Embryonic facial prominence (tissue), 1 donor: ENCODE results near the gene STAB2.

Experiments used
- DNase-seq: peaks from one replicate; pipeline ENCODE4 v3.0.0-alpha.2; 2016; ENCODE audit errors: extremely low spot score

STAB2 gene

DNA sequence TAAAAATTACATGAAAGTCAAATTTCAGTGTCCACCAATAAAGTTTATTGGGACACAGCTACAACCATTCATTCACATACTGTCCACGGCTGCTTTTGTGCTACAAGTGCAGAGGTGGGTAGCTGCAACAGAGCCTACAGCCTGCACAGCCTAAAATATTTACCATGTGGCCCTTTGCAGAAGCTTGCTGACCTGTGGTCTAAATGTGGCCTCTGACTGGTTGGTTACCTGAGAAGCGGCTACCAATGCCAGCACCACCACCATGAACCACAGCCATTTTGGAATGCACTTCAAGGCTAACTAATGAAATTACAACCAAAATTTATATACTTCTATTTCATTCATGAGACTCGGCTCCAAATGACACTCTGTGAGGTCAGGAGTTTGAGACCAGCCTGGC, 195.3 kb downstream of the STAB2 start:
- DNase-seq: no peak

DNA sequence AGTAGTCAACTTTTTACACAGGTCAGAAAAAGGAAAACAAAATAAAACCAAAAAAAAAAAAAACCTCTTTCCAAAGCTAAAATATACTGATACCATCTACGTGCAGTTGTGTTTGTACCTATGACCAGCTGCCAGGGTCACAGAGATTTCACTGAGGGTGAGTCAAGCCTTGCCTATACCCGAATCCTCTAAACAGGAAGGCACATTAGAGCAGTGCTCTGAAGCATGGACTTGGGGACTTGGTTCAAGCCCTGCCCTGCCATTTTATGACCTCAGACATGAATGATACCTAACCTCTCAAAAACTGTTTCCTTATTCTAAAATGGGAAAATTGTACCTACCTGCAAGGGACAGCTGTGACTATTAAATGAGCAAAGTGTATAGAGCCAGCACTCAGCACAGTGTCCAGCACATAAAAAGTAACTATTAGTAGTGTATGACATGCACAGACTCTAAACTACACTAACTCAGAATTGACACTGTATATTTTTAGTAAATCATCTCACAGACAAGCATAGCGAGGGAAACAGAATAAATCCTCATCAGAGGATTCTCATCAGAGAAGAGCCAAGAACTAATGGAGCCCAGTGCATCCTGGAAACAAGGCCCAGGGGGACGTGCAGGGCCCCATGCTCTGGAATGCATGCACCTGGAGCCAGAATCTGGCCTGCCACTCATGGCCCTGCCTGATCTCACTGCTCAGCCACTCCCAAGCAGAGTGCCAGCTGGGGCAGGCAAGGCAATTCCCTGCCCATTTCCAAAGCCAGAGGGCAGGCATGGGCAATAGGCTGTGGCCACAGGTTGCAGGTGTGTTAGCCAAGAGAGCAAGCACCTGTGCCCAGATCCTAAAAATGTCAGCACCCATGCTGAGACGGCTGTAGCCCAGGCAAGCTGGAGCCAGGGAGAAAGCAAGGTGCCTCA, 196.9 kb downstream of the STAB2 start:
- no peak for DNase-seq

DNA sequence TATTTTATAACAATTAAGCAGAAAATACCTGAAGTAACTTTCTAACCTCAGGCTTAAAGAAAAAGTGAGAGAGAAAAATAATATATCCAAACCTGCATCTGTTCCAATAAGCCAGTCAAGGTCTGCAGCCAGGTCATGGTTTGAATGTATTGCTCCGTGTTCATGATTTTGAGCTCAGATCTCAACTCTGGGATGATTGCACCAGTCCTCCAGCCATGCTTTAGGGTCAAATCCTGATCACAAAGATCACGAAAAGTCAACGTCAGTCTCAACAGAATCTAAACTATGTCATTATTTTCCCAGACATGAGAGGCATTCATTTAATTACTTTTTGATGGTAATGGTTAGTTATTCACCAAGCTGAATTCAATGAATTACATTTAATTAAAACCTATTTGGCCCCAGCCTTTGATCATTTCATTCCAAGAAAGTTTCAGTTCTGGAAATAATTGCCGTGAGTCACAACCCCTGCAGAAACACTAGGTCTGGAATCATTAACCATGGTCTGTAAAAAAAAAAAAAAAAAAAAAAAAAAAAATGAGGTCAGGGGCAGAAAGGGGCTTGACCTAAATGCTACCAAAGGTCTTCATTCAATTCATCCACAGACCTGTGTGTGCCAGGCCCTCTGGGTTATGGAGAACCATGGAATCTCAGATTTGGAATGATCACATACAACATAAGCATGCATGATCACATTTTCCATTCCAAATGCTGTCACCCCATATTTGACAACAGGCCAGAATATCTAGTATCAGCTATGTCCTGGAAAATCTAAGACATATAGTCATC, 198.4 kb downstream of the STAB2 start:
- DNase-seq: no peak

DNA sequence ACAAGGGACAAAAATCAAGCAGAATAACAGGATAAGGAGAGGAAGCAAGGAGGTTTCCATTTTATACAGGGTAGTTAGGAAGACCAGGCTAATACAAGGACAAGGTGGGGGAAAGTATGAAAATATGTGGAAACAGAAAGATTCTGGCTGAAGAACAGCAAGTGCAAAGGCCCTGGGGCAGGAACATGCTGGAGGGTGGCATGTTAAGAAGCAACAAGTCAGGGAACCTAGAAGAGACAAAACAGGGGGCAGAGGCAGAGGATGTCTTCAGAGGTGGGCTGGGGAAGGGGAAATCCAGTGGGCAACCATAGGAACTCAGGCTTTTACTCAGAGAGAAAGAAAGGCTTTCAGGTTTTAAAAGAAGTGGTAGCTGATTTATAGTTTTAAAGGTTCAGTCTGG, 199.1 kb downstream of the STAB2 start:
- DNase-seq: no peak

DNA sequence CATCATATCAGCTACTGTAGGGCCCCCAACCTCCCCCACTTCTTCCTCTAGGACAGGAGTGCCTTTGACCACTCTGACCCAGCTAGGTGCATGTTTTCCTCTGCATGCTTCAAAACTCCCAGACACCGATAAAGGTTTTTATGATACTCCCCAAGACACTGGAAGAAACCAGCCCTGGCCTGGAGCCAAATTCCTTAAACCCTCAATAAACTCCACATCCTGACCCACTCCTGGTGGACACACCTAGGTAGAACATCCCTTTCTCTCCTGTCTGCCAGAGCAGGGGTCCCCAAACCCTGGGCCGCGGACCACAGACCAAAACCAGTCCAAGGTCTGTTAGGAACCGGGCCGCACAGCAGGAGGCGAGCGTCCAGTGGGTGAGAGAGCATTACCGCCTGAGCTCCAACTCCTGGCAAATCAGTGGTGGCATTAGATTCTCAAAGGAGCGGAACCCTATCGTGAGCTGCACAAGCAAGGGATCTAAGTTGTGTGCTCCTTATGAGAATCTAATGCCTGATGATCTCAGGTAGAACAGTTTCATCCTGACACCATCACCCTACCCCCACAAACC, 204.4 kb downstream of the STAB2 start:
- DNase-seq: no peak

DNA sequence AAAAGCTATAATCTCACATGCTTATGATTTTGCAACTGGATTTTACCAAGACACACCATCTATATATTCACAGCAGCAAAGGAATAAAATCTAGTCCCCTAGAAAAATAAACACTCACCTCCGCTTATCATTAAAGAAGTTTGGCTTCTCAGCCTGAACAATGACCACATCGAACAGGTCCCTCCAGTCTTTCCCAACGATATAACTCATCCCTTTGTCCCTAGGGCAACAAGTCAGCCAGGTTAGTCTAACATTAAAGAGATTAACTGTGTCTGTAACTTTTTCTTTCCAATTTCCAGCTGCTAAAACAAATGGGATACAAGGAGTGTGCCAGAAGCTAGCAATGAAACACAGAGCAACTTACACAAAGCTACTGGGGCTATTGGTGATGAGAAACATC, 206.0 kb downstream of the STAB2 start:
- DNase-seq: no peak

DNA sequence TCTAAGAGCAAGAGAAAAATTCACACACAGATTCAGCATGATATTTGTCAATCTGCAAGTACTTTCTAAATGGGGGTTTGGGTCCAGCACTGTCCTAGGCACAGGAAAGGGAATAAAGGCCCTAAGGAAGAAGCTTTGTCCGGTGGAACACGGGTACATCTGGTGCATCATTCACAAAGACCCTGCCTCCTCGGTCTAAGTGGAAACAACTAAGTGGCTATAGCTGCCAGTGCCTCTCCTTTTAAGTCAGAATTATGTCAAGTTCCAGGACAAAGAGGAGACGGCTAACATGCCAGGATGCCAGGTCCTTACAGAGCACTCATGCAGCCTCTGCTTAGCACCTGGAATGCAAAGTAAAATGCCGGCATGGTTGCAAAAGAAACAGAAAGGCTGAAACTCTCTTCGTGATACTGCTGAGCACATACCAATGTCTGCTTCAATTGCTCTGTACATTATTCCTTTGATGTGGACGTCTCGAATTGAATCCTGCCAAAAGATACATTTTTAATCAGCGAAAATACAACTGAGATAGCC, 206.5 kb downstream of the STAB2 start:
- DNase-seq: no peak

DNA sequence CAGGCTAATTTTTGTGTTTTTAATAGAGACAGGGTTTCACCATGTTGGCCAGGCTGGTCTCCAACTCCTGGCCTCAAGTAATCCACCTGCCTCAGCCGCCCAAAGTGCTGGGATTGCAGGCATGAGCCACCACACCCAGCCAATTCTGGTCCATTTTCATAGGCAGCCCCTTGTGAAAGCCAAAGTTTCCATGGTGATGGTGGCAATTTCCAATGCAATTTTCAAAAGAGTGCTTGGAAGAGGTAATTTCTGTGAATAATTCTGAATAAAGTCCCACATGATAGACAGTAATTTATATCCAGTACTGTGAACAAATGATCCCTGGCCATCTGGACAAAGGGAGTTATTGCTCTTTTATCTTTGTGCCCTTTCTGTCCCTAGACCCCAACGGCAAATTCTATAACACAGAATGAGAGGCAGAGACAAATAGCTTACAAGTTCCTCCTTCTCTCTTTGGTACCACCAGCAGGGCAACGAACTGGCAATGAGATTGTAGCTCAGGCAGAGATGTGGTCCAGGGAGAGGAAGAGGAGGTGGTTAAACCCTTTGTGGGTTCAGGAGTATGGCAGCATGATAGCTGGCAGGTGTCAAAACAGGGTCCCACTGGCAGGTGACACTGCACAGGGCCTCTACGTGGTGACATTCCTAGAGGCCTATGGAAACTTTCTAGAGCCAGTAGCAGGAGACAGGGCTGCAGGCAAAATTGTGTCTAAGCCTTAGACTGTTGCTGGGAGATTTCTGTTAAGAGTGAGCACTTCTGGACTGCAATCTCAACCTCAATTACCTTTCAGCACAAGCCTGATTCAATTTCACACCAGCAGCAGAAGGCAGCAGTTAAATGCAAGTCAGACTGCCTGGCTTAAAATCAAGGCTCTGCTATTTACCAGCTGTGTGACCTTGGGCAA, 207.5 kb downstream of the STAB2 start:
- DNase-seq: no peak

DNA sequence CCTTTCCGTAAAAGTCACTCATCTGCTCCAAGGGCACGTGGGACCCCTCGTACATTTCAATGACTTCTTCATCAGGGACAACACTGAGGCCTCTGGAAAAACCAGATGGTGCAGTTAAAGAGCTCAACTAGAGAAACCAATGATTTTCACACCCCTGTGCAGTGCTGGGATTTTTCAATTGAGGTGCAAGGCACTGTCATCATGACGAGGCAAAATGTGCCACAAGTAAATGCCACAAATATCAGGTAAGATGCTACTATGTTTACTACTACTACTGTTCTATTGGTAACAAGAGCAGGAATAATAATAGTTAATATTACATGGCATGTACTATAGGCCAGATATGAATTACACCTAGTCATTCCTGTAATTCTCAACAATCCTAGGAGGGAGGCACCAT, 211.5 kb downstream of the STAB2 start:
- DNase-seq: no peak

DNA sequence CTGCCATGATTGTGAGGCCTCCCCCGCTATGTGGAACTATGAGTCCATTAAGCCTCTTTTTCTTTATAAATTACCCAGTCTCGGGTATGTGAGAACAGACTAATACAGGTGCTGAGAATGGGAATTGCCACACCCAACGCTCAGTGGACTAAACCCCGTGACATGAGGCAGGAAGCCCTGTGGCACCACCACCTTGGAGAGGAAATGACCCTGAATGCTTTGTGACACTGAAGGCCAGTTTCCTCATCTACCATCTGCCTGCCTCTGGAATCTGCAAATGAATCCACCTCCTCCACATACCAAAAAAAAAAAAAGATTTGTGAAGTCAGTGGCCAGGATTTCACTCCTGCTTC, 212.4 kb downstream of the STAB2 start:
- DNase-seq: no peak

DNA sequence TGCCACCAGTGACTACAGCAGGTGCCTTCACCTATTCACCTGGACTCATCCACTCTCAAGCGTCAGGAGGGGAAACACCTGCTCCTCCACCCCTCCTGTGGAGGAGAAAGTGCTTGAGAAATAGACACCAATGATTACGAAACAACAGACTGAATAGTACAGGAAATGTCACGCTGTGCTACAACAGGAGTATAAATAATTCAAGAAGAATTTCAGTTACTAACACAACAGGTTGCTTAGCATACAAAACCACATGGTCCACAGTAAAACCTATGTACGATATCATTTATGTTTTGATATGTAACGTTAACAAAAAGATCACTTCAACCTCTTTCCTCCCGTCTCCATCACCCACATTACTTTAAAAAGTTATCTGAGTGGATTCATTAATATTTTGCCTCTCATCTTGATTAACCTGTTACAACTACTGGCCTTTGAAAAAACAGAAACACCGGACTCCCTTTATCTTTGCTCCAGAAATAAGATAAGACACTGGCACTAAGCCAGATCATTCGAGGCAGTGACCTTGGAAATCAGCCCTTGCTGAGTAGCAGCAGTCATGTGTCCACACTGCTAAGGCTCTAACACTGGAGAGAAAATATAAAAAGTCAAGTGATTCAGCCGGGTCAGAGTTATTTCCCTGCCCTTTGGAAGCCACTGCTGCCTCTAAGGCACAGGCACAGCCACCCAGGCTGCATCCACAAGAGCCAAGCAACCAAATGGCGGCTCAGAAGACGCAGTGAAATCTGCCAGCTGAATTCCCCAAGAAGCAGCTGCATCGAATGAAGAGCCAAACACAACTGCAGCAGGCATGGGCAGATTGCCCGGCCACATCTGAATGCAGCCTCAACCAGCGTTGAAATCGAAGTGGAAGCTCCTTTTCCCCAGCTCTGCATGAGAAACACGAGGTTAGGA, 213.0 kb downstream of the STAB2 start:
- no peak for DNase-seq

DNA sequence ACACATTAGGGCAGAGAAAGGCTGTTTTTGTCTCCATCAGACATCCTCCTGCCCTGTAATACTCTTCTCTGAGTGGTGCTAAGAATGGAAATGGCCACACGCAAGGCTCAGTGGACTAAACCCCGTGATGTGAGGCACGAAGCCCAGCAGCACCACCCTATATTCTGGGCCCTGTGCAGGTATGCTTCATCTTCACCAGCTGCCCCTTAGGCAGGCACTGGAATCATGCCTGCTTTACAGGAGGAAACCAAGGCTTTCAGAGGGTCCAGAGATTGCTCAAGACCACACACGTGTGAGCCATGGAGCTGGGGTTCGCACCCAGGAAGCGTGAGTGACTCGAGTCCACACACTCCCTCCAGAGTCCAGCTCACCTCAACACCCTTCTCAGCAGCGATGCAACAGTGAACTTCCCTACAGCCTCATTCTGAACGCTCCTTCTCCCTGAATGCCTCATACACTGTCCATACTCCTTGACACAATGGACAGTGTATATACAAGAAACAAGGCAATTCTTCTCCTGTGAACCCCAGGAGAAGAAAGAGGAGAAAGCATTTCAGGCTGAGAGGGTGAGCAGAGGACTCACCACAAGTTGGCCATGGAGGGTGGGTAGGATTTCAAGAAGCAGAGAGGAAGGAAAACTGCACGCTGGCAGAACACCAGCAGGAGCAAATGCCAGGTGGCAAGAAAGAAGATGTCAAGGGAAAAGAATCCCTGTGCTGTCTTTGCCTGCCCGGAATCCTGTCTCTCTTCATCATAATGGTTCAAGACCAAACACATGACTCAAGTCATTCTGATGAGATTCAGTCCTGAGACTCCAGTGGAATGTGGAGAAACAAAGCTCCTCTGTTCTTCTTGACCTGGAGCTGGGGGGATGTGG, 214.9 kb downstream of the STAB2 start:
- DNase-seq: no peak

DNA sequence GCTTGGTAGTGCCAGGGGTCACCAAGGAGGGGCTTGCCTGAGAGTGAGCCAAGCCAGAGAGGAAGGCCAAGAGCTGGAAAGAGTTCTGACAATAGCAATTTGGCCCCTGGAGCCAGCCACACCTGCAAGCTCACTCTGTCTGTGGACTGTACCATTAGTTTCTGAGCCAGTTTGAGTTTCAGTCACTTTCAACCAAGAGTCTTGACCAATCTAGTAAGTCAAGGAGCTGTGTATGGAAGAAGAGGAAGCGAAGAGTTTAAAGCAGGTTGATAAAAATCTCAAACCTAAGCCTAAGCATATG, 215.5 kb downstream of the STAB2 start:
- DNase-seq: no peak

DNA sequence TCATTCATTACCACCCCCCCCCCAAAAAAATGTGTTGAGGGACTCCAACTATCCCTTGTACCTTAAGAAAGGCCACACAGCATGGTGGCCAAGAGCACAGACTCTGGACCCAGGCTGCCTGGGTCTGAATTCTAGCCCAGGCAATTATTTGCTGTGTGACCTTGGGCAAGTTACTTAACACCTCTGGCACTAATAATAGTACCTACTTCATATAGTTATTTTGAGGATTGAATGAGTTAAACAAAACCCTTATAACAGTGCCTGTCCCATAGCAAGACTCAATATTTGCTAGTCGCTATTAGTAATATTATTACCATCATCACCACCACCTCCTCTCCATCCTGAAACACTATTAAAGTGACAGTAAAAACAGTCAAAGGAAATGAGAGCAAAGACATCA, 216.8 kb downstream of the STAB2 start:
- DNase-seq: no peak

DNA sequence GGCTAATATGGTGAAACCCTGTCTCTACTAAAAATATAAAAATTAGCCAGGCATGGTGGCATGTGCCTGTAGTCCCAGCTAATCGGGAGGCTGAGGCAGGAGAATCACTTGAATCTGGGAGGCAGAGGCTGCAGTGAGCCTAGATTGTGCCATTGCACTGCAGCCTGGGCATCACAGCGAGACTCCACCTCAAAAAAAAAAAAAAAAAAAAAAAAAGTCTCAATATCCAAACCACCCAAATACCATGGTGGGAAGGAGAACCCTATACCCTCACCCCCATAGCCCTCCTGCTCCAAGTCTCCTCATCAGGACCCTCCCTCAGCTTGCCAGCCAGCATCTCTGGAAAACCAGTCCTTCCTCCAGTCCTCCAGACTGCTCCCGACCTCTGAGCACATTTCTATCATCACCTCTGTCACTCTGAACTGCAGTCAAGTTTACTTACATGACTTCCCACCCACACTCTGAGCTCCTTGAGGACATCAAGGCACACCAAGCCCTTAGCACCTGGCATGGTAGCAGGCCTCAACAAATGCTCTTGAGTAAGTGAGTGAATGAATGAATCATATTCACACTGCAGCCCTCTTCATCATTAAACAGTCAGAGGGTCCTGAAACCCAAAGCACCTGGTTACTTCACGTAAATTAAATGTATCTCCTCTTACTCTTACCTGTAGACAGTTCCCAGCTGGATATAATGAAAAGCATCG, 218.7 kb downstream of the STAB2 start:
- DNase-seq: no peak

DNA sequence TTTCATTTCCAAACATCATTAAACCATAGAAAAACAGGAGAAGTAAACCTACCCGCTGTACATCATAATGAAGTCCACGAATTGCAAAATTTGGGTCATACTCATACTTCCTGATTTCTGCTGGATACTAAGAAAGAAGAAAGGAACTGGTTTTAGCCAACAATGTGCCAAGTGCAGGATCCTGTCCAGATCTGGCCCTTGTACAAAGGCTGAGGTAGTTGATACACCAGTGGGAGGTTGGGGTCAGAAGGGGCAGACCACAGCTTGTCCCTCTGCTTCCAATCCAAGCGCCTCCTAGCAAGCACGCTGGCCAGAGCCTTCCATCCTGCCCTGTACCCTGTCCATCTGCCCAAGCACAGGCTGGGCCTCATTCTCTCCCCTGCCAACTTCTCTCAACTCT, 219.7 kb downstream of the STAB2 start:
- no peak for DNase-seq

DNA sequence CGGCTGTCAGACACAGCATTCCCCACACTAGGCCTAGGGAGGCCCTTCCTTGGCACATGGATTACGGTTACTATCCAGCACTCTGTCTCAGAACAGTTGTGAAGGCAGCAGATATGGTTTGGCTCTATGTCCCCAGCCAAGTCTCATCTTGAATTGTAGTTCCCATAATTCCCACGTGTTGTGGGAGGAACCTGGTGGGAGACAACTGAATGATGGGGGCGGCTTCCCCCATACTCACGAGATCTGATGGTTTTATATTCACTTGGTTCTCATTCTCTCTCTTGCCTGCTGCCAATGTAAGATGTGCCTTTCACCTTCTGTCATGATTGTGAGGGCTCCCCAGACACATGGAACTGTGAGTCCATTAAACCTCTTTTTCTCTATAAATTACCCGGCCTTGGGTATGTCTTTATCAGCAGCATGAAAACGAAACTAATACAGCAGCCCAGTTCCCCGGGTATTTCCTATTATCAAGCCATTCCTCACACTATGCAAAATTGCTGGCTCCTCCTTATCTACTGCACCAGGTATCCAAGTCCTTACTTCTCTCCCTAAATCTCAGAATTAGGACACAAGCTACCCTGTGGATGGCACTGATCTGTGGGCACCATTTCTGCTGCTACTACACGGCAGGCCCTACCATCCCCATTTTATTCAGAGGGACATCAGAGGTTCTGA, 220.6 kb downstream of the STAB2 start:
- DNase-seq: no peak

DNA sequence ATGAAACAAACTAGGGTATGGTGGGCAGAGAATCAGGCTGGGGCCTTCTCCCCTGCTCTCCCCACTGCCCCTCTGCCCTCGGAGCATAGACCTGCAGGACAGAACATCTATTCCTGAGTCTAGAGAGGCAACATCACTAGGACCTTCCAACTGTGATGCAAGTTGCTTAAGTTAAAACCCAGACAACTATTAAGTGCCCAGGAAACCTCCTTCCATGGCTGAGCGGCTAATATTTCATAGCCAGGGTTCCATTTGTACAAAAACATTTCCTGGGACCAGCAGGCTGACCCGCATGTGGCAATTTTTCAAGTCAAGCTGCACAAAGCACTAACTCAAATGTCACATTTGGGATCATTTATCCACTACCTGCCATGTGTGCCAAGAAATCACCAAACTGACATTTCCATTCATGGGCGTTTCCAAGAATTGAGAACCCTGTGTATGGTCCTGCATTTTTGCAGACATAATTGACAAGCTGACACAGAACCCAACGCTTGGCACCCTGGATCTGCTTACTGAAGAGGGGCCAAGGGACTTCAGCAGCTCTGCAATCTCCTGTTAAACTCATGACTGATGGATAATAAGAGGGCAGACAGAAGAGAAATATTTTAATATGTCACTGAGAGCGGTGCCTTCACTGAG, 221.3 kb downstream of the STAB2 start:
- DNase-seq: no peak
